ENCODE measurements around the gene RPL13.
"Not testable (repeated sequence)": the region's sequence is repeated elsewhere in the genome, so short reads cannot be mapped to it uniquely, and the experiment has no call there.

GRCh38 chr16:89587676-89588075, 27.2 kb downstream of the RPL13 start:
- not testable (repeated sequence) for TF ChIP-seq CTCF, POLR2AphosphoS5 (IDR thresholded peaks at IDR 0.05)

Data from upper lobe of left lung (tissue), 4 donors.